Effector CD8-positive, alpha-beta T cell (primary cell): ENCODE results near the gene KCTD2.

ENCODE experiments used
- DNase-seq: peaks from one replicate; lab custom pipeline; 2025; lab: John Stamatoyannopoulos, UW

The KCTD2 gene

DNA sequence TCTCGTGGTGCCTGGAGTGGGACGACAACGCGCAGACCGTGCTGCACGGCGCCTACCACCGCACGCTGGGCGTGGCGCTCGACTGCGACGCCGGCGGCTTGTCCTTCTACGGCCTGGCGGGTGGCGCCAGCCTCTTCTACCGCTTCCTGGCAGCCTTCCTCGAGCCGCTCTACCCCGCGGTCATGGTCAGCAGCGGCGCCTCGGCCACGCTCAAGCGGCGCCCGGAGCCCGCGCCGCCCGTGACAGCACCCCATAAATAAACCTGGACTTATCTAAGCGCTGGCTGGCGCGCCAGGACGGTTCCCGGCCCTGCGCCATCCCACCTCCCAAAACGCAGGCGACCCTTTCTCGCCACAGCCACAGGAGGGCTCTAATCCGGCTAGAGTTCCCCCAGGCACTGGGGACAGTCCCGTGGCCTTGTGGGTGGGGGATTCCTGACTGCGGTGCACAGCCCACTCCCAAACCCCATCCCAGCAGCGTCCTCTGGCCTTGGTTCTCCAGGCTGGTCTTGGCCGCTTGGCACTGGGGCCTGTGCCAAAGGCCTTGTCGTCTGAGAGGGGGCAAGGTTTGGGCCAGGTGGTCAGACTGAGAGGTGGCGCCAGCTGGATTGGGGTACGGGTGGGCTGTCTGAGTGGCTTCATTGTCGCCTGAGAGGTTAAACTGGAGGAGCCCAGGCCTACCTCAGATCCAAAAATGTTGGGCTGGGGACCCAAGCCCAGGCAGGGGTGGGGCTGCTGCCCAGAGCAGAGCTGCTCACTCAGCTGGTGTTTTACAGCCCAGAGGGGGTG lies 30.7 kb downstream of the KCTD2 start:
- no peak for DNase-seq

DNA sequence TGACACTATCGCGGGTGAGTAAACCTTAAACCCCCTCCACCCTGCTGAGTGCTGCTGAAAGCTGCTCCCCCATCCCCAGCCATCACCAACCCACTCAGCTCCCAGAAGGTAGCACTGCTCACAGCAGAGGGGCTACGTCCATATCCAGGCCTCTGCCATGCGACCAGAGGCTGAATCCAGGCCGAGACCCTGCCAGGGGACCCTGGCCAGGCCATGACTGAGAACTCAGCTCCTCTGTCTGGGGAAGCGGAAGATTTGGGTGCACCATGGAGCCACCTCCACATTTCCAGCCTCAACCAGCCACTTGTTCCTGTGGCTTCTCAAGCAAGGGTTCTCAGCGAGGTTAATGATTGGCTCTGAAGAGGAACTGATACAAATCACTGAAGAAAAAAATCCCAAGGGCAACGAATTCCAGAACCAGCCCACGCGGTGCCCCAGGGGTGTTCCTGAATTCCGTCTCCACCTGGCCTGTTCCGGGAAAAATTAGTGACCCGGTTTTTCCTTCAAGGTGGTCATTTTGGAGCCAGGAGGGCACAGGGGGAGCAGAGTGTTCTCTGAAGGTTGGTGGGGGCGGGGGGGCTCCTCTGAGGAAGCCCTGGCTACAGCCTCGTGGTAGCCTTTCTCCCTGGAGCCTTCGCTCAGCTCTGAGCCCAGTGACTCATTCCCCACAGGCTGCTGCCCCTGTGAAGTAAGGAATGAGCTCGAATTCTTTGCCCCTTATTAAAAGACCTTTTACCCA lies 31.4 kb downstream of the KCTD2 start:
- no peak for DNase-seq

DNA sequence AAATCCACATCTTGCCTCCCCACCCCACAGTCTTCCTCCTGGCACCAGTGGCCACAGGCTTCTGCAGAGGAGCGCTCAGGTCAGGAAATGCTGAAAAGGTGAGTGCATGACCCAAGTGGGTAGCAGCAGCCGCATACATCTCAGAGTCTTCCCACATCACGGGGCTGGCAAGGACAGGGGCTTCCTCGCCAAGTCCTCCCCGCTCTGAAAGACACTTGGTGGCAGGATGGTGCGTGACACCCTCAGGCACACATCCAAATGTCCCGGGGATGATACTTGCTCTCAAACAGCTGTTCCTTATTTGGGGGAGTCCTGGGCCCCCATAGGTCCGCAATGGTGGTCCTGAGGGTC lies 32.0 kb downstream of the KCTD2 start:
- DNase-seq, result no peak

DNA sequence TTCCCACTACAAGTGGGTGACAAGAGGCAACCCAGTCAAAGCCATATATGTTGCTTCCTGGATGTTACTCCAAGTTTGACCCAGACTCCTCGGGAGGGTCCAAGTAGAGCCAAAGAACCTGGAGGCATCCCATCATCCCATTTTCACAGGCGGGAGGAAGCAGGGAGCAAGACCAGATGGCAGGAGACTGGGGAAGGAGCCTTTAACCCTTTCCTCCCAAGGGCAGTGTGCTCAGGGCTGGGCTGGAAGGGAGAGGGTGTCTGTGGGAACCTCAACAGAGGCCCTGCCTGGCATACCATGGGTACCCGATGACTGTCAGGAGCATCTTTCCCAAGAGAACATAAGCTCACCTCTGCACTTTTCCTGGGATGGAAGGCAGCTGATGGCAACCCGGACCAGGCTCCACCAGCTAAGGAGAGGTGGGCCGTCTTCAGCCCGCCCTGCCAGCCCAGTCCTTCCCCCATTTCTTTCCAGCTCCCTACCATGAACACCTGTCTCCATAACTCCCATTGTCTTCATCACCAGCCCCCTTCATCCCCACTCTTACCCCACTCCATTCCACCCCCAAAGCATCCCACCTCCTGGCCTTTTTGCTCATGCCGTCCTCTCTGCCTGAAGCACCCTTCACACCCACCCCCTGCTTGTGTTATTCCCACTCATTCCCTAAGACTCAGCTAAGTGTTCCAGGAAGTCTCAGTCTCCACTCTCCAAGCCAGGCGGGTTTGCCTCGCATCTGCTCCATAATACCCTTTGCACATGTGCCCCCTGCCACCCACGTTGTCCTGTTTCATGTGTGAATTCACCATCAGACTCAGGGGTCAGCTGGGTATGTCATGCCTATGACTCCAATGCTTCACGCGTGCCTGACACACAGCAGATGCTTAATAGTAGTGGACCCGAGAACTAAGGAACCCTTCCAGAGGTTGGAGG lies 34.9 kb downstream of the KCTD2 start:
- DNase-seq, result no peak

DNA sequence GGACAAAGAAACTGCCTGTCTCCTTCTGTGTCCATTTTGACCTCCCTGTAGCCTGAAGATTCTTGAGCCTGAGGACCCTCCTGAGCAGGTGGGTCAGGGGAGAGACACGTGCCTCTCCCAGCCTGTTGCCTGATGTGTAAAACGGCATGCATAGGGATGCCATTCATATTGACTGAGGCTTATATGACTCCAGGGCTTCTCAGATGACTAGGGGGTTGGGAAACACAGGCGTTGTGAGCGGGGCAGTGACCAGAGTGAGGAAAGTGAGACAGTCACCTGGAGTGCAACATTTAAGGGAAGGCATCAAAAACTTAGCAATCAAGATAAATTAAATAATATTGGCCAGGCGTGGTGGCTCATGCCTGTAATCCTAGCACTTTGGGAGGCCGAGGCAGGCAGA lies 35.7 kb downstream of the KCTD2 start:
- no peak for DNase-seq

DNA sequence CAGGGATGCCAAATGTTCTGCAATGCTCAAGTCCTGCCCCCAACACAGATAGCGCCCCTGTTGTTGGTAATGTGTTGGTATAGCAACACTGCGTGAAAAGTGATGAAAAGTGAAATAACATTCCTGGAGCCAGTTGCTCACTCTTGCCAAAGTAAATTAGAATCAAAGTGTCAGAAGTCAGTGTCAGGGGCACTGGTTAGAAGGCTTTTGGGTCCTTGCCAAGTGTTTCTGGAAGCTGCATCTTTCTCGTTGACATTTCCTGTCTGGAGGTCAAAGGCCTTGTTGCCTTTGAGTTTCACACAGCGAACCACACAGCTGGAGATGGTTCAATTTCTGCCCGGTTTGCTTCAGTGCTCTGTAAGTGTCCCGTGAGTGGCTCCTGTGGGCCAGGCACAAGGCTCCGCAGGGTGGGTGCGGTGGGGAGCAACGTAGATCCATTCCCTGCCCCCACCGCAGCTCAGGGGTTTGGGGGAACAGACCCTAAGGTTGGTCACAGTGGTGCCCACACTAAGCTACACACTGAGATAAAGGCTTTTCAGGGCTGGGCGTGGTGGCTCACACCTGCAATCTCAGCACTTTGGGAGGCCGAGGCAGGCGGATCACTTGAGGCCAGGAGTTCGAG lies 37.1 kb downstream of the KCTD2 start:
- DNase-seq, result no peak

DNA sequence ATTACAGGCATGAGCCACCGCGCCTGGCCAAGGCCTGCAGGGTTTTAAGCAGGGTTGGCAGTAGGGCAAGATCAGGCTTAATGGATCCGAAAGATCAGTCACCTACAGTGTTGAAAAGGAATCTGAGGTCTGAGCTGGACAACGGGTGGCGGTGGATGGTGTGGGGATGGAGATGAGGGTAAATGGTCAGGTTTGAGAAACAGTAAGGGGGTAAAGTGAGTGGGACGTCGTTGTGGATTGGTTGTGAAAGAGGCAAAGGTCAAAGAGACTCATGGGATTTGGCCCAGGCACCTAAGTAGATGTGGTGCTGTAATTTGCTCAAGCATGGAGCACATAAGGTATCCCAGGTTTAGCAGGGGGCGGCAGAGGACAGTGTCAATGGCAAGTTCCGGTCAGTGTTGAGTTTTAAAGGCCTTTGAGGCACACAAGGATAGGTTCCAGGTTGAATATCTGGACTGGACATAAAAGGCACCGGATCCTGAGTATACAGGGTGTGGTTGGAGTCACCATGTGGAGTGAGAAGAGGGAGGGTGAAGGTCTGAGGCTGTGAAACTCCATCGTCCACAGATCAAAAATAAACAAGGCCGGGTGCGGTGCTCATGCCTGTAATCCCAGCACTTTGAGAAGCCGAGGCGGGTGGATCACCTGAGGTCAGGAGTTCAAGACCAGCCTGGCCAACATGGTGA lies 39.6 kb downstream of the KCTD2 start:
- DNase-seq, result no peak

DNA sequence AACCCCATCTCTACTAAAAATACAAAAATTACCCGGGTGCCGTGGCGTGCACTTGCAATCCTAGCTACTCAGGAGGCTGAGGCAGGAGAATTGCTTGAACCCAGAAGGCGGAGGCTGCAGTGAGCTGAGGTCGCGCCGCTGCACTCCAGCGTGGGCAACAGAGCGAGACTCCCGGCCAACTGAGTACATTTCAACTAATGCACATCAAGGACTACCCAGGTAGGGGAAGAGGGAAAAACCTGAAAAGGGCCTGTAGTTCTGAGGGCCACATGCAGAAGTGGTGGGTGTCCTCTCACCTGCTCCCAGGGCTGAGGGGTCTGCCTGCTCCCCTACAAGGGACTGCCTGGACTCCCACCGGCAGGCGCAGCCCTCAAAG lies 40.1 kb downstream of the KCTD2 start:
- no peak for DNase-seq

DNA sequence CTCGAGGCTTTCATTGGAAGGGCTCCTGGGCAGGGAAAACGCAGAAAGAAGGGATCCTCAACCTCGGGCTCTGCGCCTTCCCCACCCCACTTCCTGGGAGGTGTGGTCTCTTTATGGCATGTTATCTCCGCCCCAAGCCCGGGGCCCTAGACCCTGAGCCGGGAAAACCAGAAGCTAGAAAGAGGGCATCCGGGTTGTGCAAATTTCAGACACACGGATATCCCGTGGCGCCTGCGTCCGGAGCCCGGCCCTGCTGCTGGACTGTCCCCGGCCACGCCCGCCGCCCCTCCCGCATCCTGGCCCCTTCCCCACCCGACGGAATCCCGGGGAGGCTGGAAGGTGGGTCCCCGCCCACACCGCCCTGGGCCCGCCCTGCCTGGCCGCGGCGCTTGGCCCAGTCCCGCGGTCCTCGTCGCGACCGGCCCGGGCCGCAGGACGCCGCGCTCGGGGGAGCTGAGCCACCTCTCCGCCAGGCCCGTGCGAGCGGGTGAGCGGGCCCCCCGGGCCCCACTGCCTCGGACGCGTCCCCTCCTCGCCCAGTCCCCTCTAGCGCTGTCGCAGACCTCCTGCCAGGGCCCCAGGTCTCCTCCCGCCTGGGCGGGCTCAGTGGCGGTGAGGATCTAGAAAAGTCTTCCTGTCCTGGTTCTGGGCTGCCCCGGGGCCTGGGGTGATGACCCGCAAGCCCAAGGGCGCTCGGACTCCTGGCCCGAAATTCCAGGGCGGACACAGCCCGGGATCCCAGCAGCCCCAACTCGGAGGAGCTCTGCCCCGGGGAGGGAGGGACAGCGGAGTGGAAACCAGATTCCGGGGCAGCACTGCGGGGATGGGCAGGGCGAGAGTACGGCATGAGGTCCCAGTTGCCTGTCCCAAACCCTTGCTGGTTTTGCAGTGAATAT lies 40.8 kb downstream of the KCTD2 start, which contains the start of gene SLC16A5:
SLC16A5 (plus strand) TSS at position 397 of the 896 bp plus-strand sequence. CDS start 5,683 bp downstream, outside the sequence.
- DNase-seq, result peak; percentile 10

DNA sequence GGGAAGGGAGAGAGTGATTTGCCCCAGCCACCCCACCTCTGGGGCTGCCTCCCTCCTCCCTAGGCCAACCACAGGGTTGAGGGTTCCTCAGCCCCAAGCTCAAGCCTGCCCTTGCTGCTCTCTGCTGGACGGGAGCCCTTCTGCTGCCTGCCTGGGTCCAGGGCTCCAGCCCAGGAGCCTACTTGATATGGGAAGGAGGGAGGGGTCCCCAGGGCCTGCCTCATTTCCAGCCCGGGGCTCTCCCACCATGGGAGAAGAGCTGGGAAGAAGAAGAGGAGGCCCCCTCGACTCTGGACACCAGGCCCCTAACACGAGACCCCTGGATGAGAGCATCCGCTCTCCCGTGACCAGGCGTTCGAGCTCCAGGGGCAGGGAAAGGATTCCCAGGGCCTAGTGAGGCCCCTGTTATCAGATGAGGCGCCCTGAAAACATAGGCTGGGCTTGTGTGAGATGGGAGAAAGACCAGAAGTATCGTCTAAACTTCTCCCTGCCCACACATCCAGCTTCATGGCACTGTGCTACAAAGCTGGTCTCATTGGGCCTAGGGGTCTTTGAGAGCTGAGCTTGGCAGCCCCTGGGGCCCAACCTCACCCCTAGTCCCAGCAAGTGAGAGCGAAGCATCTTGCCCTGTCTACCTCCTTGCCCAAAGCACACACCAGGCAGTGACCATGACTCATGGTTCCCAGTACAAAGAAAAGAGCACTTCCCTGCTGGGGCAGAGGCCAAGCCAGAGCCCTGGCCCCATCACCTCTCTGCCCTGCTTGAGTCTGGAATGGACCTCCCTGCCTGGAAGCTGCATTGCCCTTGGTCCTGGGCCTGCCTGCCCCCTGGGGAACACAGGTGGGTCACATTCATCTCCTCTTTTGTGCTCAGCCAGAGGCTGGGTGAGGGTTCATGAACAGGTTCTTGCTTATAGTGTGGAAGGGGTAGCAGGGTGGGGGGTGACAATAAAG lies 41.7 kb downstream of the KCTD2 start:
- no peak for DNase-seq

DNA sequence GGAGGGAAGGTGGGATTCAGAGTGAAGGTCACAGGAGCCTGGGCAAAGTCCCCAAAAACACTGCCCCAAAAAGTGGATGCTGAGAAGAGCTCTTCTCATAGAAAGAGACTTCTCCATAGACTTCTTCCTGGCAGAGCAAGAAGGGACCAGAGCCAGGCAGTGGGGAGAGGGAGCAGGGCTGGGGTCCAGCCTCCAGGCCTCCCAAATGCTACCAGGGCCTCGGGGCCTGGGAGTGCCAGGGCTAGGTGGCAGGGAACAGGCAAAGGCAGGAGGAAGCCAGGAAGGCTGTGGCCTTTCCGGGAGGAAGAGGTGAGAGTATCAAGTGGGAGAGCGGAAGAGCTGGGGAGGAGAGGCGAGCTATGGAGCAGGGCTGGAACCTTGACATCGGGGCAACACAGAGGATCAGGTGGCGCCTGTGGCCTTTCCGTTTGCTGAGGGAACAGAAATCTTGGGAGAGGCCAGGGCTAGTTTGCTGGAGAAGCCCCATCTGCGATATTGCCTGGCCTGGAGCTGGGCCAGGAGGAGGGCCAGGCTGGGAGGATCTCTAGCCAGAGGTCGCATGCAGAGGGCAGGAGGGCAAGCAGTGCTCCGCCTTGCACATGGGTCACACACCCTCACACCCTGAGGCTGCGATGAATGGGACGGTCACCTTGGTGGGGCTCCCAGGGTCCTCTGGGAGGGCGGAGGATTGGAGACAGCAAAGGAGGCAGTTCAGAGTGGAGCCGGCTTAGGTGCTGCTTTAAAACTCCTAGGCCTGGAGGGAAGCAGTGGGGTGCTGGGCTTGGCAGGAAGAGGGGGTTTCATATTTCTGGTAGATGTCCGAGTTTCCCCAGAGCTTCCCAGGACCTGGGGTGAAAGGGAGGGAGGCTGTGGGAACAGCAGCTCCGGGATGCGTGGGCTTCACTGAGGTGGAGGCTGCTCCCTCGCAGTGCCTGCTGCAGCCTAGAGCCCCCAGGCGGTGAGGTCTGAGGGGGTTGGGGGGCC lies 44.1 kb downstream of the KCTD2 start:
- no peak for DNase-seq

DNA sequence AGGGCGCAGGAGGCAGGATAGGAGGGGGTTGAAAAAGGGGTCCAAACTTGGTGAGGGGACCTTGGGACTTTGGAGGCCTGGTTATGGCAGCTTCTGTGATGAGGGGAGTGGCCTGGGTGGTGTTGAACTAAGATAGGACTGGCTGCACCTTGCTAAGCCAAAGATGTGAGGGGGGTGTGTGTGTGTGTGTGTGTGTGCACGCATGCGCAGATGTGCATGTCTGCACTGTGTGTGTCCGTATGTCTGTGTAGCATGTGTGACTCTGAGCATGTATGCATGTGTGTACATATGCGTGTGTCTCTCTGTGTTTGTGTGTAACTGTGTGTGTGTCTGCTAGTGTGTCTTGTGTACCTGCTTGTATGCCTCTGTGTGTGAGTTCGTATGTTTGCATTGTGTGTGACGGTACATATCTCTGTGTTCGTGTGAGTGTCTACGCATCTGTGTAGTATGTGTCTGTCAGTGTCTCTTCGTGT lies 44.9 kb downstream of the KCTD2 start:
- DNase-seq, result no peak

DNA sequence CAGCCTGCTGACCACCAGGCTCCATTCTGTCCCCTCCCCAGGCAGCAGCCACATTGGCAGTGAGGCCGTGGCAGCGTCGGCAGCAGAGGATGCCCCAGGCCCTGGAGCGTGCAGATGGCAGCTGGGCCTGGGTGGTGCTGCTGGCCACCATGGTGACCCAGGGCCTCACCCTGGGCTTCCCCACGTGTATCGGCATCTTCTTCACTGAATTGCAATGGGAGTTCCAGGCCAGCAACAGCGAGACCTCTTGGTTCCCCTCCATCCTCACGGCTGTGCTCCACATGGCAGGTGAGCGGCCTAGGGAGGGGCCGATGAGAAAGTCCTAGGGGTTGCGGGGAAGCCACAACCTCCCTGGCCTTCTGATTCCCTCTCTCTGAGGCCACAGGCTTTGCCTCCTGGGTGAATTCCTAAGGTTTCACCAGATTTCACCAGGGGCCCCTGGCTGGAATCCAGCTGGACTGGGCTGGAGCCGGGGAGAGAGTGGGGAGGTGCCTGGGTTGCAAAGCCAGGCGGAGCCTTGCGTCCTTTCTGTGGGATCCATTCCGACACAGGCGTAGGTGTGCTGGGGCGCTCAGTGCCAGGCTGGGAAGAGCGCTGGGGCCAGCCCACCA lies 46.6 kb downstream of the KCTD2 start:
- no peak for DNase-seq

DNA sequence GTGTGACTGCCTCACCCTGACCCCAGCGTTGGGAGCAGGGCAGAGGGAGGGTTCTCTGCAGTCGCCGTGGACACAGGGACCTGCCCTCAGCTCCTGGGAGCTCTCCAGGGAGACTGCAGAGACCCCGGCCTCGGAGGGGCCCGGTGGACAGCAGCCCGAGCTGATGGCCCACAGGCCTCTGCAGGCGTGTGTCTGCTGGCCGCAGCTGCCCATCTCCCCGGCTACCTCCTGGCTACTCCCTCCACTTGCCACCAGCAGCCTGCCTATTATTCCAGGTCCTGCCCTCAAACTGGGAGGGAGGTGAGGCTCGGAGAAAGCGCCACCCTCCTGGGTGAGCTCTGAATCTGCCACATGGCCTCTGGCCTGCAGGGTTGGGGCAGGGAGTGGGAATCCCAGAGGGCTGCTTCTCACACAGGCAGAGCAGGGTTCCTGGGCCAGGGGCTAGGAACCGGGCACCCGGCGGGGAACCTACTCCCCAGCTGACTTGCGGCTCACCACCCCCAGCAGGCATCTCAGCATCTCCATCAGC lies 47.9 kb downstream of the KCTD2 start:
- no peak for DNase-seq

DNA sequence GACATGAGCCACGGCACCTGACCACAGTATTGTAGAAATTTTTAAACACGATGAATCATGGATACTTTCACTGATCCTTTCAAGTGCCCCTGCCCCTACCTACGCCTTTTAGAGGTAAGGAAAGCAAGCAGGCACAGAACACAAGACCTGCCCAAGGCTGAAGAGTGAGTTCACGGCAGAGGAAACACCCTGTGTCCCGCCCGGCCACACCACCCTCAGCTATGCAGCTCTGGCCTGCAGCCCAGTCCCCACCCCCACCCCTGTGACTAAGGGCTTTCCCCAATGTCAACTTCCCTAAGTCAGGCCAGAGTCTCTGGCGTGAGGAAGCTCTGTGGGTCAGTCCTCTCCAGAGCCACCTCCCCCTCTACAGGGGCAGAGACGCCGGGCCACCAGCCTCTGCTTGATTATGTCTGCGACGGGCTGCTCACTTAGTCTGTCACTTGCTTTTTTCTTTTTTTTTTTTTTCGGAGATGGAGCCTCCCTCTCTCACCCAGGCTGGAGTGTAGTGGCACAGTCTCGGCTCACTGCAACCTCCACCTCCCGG lies 49.1 kb downstream of the KCTD2 start:
- no peak for DNase-seq

DNA sequence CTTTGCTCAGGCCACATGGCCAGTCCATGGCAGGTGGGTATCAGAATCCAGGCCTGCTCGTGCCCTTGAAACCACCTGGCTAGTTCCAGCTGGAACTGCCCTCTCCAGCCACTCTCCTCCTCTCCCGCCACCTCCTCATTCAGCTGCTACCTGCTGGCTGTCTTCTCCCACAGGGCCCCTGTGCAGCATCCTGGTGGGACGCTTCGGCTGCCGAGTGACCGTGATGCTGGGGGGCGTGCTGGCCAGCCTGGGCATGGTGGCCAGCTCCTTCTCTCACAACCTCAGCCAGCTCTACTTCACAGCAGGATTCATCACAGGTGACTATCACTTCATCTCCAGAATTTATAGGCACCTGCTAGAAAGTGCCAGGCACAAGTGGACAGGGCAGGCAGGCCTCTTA lies 50.8 kb downstream of the KCTD2 start:
- DNase-seq, result no peak

DNA sequence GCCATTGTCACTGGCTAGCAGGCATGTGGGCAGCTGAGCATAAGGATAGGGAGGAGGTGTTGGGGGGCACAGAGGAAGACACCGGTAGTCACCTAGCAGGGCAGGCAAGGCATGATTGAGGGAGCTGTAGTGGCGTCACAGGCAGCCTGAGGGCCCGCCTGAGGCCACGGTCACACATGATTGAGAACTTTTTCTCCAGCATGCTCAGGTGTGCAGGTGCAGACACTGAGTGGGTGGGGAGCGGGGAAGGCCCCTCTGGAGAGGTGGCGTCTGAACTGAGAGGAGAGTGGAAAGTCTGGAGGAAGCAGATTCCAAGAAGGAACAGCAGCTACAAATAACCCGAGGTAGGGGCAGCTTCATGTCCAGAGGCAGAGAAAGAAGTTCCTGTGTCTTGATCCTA lies 51.8 kb downstream of the KCTD2 start:
- DNase-seq, result no peak
